H1 (cell line): Measurements from ENCODE around the gene MED12L. TPM values are rescaled to one million over a fixed set of nuclear protein-coding genes. Genes with fewer than 3 reads are reported as not detected.
A peak's percentile ranks its signal among the peaks of the same experiment; 100 is the strongest.

Experiments used
- CTCF ChIA-PET: fragments of 300-600 bp; sonication (Branson Sonifier 250); formaldehyde crosslinking; loops from one replicate; lab custom pipeline; 2021; ENCODE audit not compliant: partially characterized antibody; lab: Charles Lee
- POLR2A ChIA-PET: fragments of 300-600 bp; sonication (Branson Sonifier 250); formaldehyde crosslinking; loops from one replicate; lab custom pipeline; 2021; ENCODE audit warnings: inconsistent platforms; ENCODE audit not compliant: partially characterized antibody; lab: Charles Lee
- DNase-seq, 2 experiments: peaks; one replicate each; pipeline versions ENCODE4 v3.0.0 to v3.0.0-alpha.2; 2010 to 2022; ENCODE audit warnings: low spot score in 2 of 2, low read depth in 1 of 2, mixed read lengths in 1 of 2
- FAIRE-seq: peaks from 2 replicates; lab custom pipeline; 2011; peaks lifted over from hg19 to GRCh38; lab: Jason Lieb, UNC
- H2AFZ ChIP-seq: 2 replicates; pipeline ENCODE4 v1.8.1; 2012; ENCODE audit warnings: low read length, inconsistent platforms
- H2AK5ac ChIP-seq: 2 replicates; pipeline ENCODE4 v1.6.1; 2013; ENCODE audit warnings: low read depth, low read length
- H2BK120ac ChIP-seq: replicated peaks from 2 replicates; pipeline ENCODE3; 2013; ENCODE audit warnings: low read depth, low read length, inconsistent platforms
- H2BK12ac ChIP-seq: 2 replicates; pipeline ENCODE4 v1.6.1; 2013; ENCODE audit warnings: low read depth, low read length
- H2BK15ac ChIP-seq: 2 replicates; pipeline ENCODE4 v1.6.1; 2013; ENCODE audit warnings: low read length
- H2BK20ac ChIP-seq: 2 replicates; pipeline ENCODE4 v1.6.1; 2013; ENCODE audit warnings: low read length
- H2BK5ac ChIP-seq: 2 replicates; pipeline ENCODE4 v1.6.1; 2013; ENCODE audit warnings: low read depth, low read length
- H3K14ac ChIP-seq: 2 replicates; pipeline ENCODE4 v1.6.1; 2013; ENCODE audit warnings: inconsistent platforms; ENCODE audit not compliant: insufficient read length
- H3K18ac ChIP-seq: 2 replicates; pipeline ENCODE4 v1.6.1; 2013; ENCODE audit warnings: low read length; ENCODE audit errors: extremely low read depth
- H3K23ac ChIP-seq: 2 replicates; pipeline ENCODE4 v1.6.1; 2013; ENCODE audit warnings: inconsistent platforms; ENCODE audit not compliant: insufficient read length
- H3K23me2 ChIP-seq: 2 replicates; pipeline ENCODE4 v1.6.1; 2013; ENCODE audit warnings: low read depth, low read length
- H3K27ac ChIP-seq: 2 replicates; pipeline ENCODE4 v1.6.1; 2011; ENCODE audit warnings: low read depth, low read length, inconsistent platforms
- H3K27me3 ChIP-seq, 4 experiments: replicated peaks in 1 of 4; 1 replicate in 1 of 4; 2 replicates in 3 of 4; pipeline versions ENCODE4 v1.6.1 to v1.8.1; 2011 to 2013; ENCODE audit warnings: low read length in 3 of 4, mild to moderate bottlenecking in 3 of 4, inconsistent platforms in 2 of 4, mixed read lengths in 2 of 4, moderate library complexity in 1 of 4; ENCODE audit not compliant: control insufficient read depth in 3 of 4, insufficient read depth in 3 of 4; ENCODE audit errors: extremely low read depth in 1 of 4
- H3K36me3 ChIP-seq, 4 experiments: 2 replicates each; pipeline versions ENCODE4 v1.6.1 to v1.8.1; 2011 to 2013; ENCODE audit warnings: mild to moderate bottlenecking in 4 of 4, low read length in 3 of 4, moderate library complexity in 2 of 4, control low read depth in 1 of 4, inconsistent platforms in 1 of 4; ENCODE audit not compliant: insufficient read depth in 4 of 4, control insufficient read depth in 2 of 4
- H3K4ac ChIP-seq: replicated peaks from 2 replicates; pipeline ENCODE3; 2013; ENCODE audit warnings: low read length, low read depth, mixed read lengths, inconsistent platforms; ENCODE audit not compliant: insufficient read length
- H3K4me1 ChIP-seq, 4 experiments: replicated peaks in 1 of 4; 1 replicate in 1 of 4; 2 replicates in 3 of 4; pipeline versions ENCODE4 v1.6.1 to v1.8.1; 2011 to 2013; ENCODE audit warnings: low read length in 3 of 4, inconsistent platforms in 2 of 4, mixed read lengths in 1 of 4; ENCODE audit not compliant: insufficient read depth in 4 of 4, control insufficient read depth in 3 of 4
- H3K4me2 ChIP-seq, 2 experiments: 2 replicates each; pipeline versions ENCODE4 v1.6.1 to v1.8.1; 2011 to 2013; ENCODE audit warnings: low read depth in 2 of 2, low read length in 2 of 2, control low read depth in 1 of 2, inconsistent platforms in 1 of 2, mild to moderate bottlenecking in 1 of 2; ENCODE audit not compliant: insufficient read depth in 1 of 2
- H3K4me3 ChIP-seq, 4 experiments: fragments of 200-600, 300-600 bp in 1 of 4; sonication (generic), shearing (Covaris generic), sonication (Bioruptor Twin) in 1 of 4; 2 replicates each; pipeline versions ENCODE4 v1.5.1 to v1.8.1; 2011 to 2016; ENCODE audit warnings: low read length in 4 of 4, low read depth in 3 of 4, control low read depth in 2 of 4, inconsistent platforms in 2 of 4, mild to moderate bottlenecking in 2 of 4, mixed read lengths in 1 of 4, moderate library complexity in 1 of 4; ENCODE audit not compliant: insufficient read depth in 2 of 4; ENCODE audit errors: extremely low read depth in 1 of 4
- H3K56ac ChIP-seq: replicated peaks from 2 replicates; pipeline ENCODE3; 2013; ENCODE audit warnings: low read depth, mild to moderate bottlenecking, mixed read lengths, low read length, inconsistent platforms; ENCODE audit not compliant: insufficient read length
- H3K79me1 ChIP-seq: 2 replicates; pipeline ENCODE4 v1.6.1; 2013; ENCODE audit warnings: low read depth, low read length, control low read depth
- H3K79me2 ChIP-seq, 2 experiments: 2 replicates each; pipeline versions ENCODE4 v1.6.1 to v1.8.1; 2012 to 2013; ENCODE audit warnings: low read length in 2 of 2, mild to moderate bottlenecking in 2 of 2, inconsistent platforms in 1 of 2; ENCODE audit not compliant: insufficient read depth in 2 of 2, control insufficient read depth in 1 of 2
- H3K9ac ChIP-seq, 4 experiments: replicated peaks in 1 of 4; 1 replicate in 1 of 4; 2 replicates in 3 of 4; pipeline versions ENCODE4 v1.6.1 to v1.8.1; 2011 to 2013; ENCODE audit warnings: low read depth in 3 of 4, low read length in 3 of 4, control low read depth in 2 of 4, mild to moderate bottlenecking in 2 of 4, moderate library complexity in 2 of 4, inconsistent platforms in 1 of 4; ENCODE audit errors: extremely low read depth in 1 of 4
- H3K9me3 ChIP-seq, 2 experiments: 2 replicates each; pipeline versions ENCODE4 v1.6.1 to v1.8.1; 2012 to 2013; ENCODE audit warnings: mild to moderate bottlenecking in 2 of 2, moderate library complexity in 2 of 2, control low read depth in 1 of 2, inconsistent platforms in 1 of 2, low read depth in 1 of 2, low read length in 1 of 2, mixed read lengths in 1 of 2; ENCODE audit not compliant: insufficient read depth in 2 of 2
- H4K20me1 ChIP-seq, 2 experiments: replicated peaks in 1 of 2; 2 replicates each; pipeline versions ENCODE3 to v1.8.1; 2011 to 2013; ENCODE audit warnings: inconsistent platforms in 2 of 2, low read length in 2 of 2, mild to moderate bottlenecking in 1 of 2; ENCODE audit not compliant: insufficient read depth in 2 of 2, control insufficient read depth in 1 of 2
- H4K5ac ChIP-seq: 2 replicates; pipeline ENCODE4 v1.6.1; 2013; ENCODE audit warnings: low read length, low read depth, mixed read lengths, inconsistent platforms; ENCODE audit not compliant: insufficient read length
- H4K8ac ChIP-seq: 2 replicates; pipeline ENCODE4 v1.8.0; 2013; ENCODE audit warnings: mild to moderate bottlenecking, moderate library complexity, low read length, inconsistent platforms; ENCODE audit not compliant: insufficient read depth; ENCODE audit errors: extremely low read depth
- H4K91ac ChIP-seq: replicated peaks from 2 replicates; pipeline ENCODE3; 2013; ENCODE audit warnings: low read length, mixed read lengths, inconsistent platforms; ENCODE audit not compliant: insufficient read length
- ASH2L ChIP-seq: fragments of 200-600, 300-600 bp; sonication (generic); IDR thresholded peaks from one replicate; pipeline ENCODE4 v1.7.1; 2017; ENCODE audit warnings: low read length
- CREB1 ChIP-seq: IDR thresholded peaks from 2 replicates; pipeline ENCODE4 v1.6.1; 2012; ENCODE audit warnings: inconsistent platforms
- EGR1 ChIP-seq: IDR thresholded peaks from 2 replicates; pipeline ENCODE4 v1.6.1; 2011; ENCODE audit warnings: low read depth, low read length, borderline replicate concordance
- KDM1A ChIP-seq: fragments of 200-600, 300-600 bp; sonication (generic); IDR thresholded peaks from 2 replicates; pipeline ENCODE4 v1.7.1; 2016; ENCODE audit warnings: mild to moderate bottlenecking, low read length, borderline replicate concordance
- MAFK ChIP-seq: IDR thresholded peaks from 2 replicates; pipeline ENCODE4 v1.6.1; 2012; ENCODE audit warnings: low read depth, mild to moderate bottlenecking, improper control_type of control experiment, low read length
- SAP30 ChIP-seq: fragments of 300-600 bp; sonication (generic); IDR thresholded peaks from 2 replicates; pipeline ENCODE4 v1.7.1; 2012; ENCODE audit warnings: low read length, moderate library complexity, mild to moderate bottlenecking, inconsistent platforms; ENCODE audit not compliant: insufficient read depth, insufficient replicate concordance
- SIX5 ChIP-seq: IDR thresholded peaks from 2 replicates; pipeline ENCODE4 v1.6.1; 2011; ENCODE audit warnings: mild to moderate bottlenecking, low read depth, low read length
- SP2 ChIP-seq: IDR thresholded peaks from 2 replicates; pipeline ENCODE4 v1.6.1; 2012; ENCODE audit warnings: mild to moderate bottlenecking, low read length, inconsistent platforms
- SP4 ChIP-seq: IDR thresholded peaks from 2 replicates; pipeline ENCODE4 v1.6.1; 2012; ENCODE audit warnings: low read length, inconsistent platforms
- SRF ChIP-seq: IDR thresholded peaks from 2 replicates; pipeline ENCODE4 v1.6.1; 2011; ENCODE audit warnings: mild to moderate bottlenecking, low read depth, low read length, moderate library complexity
- YY1 ChIP-seq: IDR thresholded peaks from 2 replicates; pipeline ENCODE4 v1.6.1; 2011; ENCODE audit warnings: low read depth, mild to moderate bottlenecking, low read length
- WGBS, 2 experiments: shearing (Covaris generic) in 1 of 2; methylation state at CpG; one replicate each; pipeline versions ENCODE4 v1.1.6 to v1.1.7; 2013 to 2015; ENCODE audit warnings: low lambda C conversion rate in 2 of 2, mixed read lengths in 2 of 2, inconsistent platforms in 1 of 2, low coverage in 1 of 2, missing lambda C conversion rate in 1 of 2; ENCODE audit not compliant: insufficient replicate concordance in 2 of 2, insufficient coverage in 1 of 2, insufficient read length in 1 of 2; ENCODE audit errors: extremely low coverage in 1 of 2, missing lambda C conversion rate in 1 of 2; 5-methylcytosine and 5-hydroxymethylcytosine counted together
- polyA plus RNA-seq, 7 experiments: library from polyadenylated mRNA; depleted of rRNA in 3 of 7; stranded (reverse) in 5 of 7; unstranded in 2 of 7; fragments of >200 nt in 5 of 7; fragments of 200-250 nt in 2 of 7; gene quantifications; 1 replicate in 5 of 7; 2 replicates in 1 of 7; 4 replicates in 1 of 7; pipeline versions ENCODE4 v1.2.1 to v1.2.3, GENCODE V29; 2011 to 2013; ENCODE audit warnings: missing spikeins in 2 of 7, mixed read lengths in 2 of 7
- total RNA-seq: library from RNA; stranded (reverse); fragmentation: NEBNext Ultra II Directional; extraction: Animal tissue kit (Norgen Biotek cat#: 25700); gene quantifications from 2 replicates; pipeline ENCODE4 v1.2.1, GENCODE V29; 2021

Gene MED12L
- total and polyA plus RNA-seq, 2 of the 8 experiments (the other 6 are each of a cell fraction or from before 2014, with no cell fraction given): 3.6 to 26.2 TPM

DNA sequence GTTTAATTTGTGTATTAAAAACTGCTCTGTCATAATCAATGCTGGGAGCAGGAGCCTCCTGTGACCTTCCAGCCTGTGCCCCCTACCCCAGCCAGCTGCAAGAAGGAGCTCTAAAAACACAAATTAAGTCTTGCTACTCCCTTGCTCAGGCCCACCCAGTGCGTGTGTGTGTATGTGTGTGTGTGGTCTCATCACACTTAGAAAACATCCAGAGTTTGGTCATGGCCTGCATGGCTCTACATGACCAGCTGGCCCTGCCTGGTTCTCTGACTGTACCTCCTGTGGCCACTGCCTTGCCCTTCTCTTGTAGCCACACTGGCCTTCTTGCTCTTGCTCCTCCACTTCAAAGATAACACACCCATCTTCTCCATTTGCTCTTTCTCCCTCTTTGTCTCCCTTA lies 179.1 kb downstream of the MED12L start:
- H2BK20ac ChIP-seq: no peak overlapping the region
- H3K4me2 ChIP-seq: no peak overlapping the region
- WGBS, 2 experiments: 100% methylated on average over 1 of the region's 1 CpG; no CpG with 5 or more reads in 1 of the 2 experiments
- CTCF ChIA-PET: interaction anchor here (1.0 to 4.1 kb wide), 5 partner anchors 12 to 70 kb away, joined by 3 to 32 read pairs (median 3); no protein-coding TSS in a partner anchor
- no peak overlapping the region for H2BK15ac ChIP-seq
- no peak for DNase-seq
- H3K23ac ChIP-seq: no peak overlapping the region
- POLR2A ChIA-PET: no interaction called here
- no peak overlapping the region for H2AFZ ChIP-seq
- H3K4me1 ChIP-seq: peaks cover 0 to 7% (median 1%) of the 10 kb centered on the region in 4 experiments; a peak in 2 of 7 replicates
- no peak for TF ChIP-seq MAFK
- TF ChIP-seq SP2: no peak
- no peak for TF ChIP-seq CREB1
- no peak for TF ChIP-seq SIX5
- TF ChIP-seq SRF: no peak
- no peak for TF ChIP-seq KDM1A
- TF ChIP-seq ASH2L: no peak
- TF ChIP-seq SP4: no peak
- no peak for TF ChIP-seq SAP30
- TF ChIP-seq YY1: no peak
- no peak for TF ChIP-seq EGR1
- H3K14ac ChIP-seq: no peak overlapping the region
- H3K79me2 ChIP-seq: no peaks in the 10 kb centered on the region
- no peaks in the 10 kb centered on the region; the same call in 1 of the 2 replicates for H3K23me2 ChIP-seq
- H2AK5ac ChIP-seq: peak overlapping the region; percentile 65; the same call in 1 of the 2 replicates
- H3K9ac ChIP-seq: no peak overlapping the region
- H3K18ac ChIP-seq: no peak overlapping the region
- H4K8ac ChIP-seq: no peak overlapping the region
- no peak overlapping the region for H2BK120ac ChIP-seq
- 0 out of 2 replicates have a peak overlapping the region, but pooled peaks have one; percentile 28 for H3K27ac ChIP-seq
- H3K56ac ChIP-seq: no peak overlapping the region
- H3K4me3 ChIP-seq: no peak overlapping the region
- no peak overlapping the region for H4K5ac ChIP-seq
- no peaks in the 10 kb centered on the region for H3K36me3 ChIP-seq
- no peak overlapping the region for H4K91ac ChIP-seq
- H2BK12ac ChIP-seq: peak overlapping the region; percentile 64; the same call in 1 of the 2 replicates
- 0 out of 2 replicates have a peak overlapping the region, but pooled peaks have one; percentile 30 for H2BK5ac ChIP-seq
- FAIRE-seq: no peak
- H4K20me1 ChIP-seq: no peaks in the 10 kb centered on the region
- no peaks in the 10 kb centered on the region for H3K9me3 ChIP-seq
- no peak overlapping the region for H3K4ac ChIP-seq
- H3K79me1 ChIP-seq: no peaks in the 10 kb centered on the region; the same call in 1 of the 2 replicates
- no peaks in the 10 kb centered on the region for H3K27me3 ChIP-seq
